Effector CD4-positive, alpha-beta T cell (primary cell): ENCODE data around the gene DSCAML1.
A peak's percentile ranks its signal among the peaks of the same experiment; 100 is the strongest.

Experiments used
- DNase-seq: peaks from one replicate; pipeline ENCODE4 v3.0.0-alpha.2; 2020

DSCAML1 gene

GRCh38 chr11:117603932-117604331 is 193.1 kb downstream of the DSCAML1 start:
- DNase-seq, result no peak

DNA sequence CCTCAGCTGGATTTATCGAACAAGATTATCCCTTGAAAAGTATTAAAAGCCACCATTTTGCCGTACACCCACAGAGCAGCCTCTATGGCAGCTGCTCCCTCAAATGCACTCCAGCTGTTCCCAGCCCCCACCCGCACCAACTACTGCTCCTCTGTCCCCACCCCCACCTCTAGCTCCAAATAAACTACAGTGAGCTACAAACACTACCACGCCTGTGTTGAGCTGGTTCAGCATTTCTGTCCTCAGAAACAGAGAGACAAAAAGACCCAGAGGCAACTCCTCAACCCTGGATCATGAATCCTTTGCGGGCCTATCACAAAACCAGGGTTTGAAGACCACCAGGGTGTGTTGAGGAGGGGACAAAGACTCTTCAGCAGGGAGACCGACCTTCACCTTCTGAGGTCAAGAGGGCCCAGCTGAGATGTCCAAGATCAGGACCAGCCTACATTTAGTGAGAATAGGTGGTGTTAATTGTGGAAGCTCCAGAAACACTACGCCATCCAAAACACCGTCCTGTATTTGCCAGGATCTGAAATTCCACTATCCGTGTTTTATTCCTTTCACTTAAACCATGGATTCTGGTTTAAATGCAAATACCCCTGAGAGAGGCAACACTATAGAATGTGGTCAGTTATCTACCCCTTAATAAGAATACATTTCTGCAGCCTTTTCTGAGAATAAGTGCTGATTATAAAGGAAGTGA is 195.9 kb downstream of the DSCAML1 start:
- no peak for DNase-seq

GRCh38 chr11:117600234-117600783 is 196.7 kb downstream of the DSCAML1 start:
- DNase-seq, result no peak

GRCh38 chr11:117597071-117597470 is 199.9 kb downstream of the DSCAML1 start:
- peak; percentile 11 for DNase-seq

DNA sequence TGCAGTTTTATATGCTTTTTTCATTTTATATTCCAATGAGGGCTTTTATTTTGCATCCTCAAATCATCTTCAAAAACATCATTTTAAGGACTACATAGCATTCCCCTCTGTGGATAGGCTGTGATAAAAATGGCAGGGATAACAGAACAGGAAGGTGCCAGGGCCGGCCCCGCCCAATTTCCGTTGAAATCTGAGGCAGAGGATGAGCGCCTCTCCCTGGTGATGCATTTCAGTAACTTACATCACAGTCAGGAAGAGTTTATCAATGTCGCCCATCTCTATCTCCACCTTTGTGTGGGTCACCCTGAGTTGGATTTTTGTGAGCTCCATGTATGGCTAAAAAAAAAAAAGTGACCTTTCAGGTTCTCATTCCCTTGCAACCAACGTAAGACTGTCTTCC is 201.6 kb downstream of the DSCAML1 start:
- DNase-seq, result no peak

DNA sequence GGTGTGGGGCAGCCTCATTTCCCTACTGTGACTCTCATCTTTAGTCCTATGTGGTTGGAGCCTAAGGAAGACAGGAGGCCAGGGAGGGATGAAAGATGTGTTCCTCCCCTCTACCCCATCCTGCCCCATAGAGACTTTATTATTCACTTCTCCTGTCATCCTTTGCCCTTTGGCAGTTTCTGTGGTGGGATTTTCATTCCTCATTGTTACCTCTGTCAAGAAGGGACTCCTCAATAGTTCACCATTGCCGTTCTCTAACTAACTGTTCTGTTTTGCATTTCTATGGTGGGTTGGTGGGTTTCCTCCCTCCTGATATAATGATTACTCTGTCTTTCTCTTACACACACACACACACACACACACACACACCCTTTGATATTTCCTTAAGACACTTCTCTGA is 202.3 kb downstream of the DSCAML1 start:
- no peak for DNase-seq

- DNase-seq, result no peak
Measured at GRCh38 chr11:117593065-117593464, 204.0 kb downstream of the DSCAML1 start.

DNA sequence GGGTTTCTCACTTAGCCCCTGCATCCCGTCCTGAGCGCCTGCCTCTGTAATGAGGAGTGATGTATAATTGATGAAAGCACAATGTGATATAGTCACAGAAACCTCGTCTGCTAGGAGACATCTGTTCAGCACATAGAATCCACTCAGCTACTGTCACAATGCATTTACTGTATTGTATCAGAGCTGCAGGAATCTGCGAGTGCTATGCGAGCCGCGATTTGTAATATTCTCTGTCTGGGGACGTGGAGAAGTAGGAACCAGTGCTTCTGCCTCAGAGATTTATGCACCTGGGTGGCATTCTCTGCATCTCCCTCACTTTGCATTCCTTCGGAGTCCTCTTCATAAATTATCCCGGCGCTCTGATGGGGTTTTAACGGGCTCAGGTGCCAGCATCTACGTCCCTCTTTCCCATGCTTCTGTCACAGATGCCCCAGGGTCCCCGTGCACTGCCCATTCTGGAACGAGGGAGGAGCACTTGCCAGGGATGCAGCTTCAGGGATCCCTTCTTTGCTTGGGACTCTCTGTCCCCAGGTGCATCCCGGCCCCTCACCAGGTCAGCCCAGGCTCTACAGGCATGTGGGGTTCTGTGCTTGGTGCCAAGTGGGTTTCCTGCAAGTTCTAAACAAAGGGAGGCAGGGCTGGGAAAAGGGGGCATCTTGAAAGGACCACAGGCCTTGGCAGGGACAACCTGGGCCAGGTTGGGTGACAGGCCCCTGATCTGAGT is 205.5 kb downstream of the DSCAML1 start:
- no peak for DNase-seq

- DNase-seq, result no peak
Measured at GRCh38 chr11:117589063-117589462, 208.0 kb downstream of the DSCAML1 start.

DNA sequence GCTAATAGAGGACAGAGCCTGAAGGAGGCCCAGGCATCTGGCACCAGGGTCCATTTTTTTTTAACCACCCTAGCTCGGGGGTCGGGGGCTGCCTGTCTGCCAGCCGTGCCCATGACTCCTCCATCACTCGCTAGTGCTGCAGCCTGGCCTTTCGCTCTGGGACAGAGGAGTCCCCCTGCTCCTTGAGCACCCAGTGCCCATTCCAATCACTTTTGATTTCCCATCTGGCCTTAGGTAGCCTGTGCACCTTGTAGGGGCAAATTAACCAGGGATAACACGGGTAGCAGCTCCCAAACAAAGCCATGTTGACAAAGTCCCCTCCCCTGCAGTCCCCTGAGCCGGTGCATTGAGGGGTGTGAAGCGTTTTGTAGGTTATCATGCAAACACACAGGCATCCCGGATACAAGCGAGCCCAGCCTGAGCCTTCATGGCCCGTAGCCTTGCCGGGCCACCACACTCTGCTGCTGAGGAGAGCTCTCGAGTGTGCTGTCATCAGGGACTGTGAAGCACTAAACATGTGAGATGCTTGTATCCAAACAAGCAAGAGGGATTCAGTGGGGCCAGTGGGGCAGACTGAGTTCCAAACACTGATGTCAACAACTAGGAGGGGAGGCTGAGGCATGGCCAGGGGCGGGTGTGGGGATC is 208.7 kb downstream of the DSCAML1 start:
- DNase-seq, result no peak

GRCh38 chr11:117587416-117587815 is 209.6 kb downstream of the DSCAML1 start:
- no peak for DNase-seq

- DNase-seq, result no peak
Measured at GRCh38 chr11:117586392-117586791, 210.6 kb downstream of the DSCAML1 start.

DNA sequence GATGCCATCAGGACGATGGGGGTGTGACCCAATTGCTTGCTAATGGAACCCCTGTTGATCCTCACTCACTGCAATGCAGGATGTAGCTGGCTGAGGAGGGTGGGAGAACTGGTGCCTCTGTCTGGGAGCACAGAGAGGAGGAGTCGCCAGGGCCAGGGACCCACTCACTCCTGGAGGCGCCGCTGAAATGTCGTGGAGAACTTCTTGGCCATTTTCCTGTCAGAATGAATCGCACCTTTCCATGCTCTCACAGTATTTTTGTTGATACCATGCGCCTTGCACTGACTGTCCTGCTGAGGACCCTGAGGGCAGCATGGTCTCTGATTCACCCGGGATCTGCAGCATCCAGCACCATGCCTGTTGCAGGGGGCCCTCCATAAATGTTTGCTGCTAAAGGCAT is 211.4 kb downstream of the DSCAML1 start:
- no peak for DNase-seq

GRCh38 chr11:117584056-117584830 is 212.8 kb downstream of the DSCAML1 start:
- no peak for DNase-seq

DNA sequence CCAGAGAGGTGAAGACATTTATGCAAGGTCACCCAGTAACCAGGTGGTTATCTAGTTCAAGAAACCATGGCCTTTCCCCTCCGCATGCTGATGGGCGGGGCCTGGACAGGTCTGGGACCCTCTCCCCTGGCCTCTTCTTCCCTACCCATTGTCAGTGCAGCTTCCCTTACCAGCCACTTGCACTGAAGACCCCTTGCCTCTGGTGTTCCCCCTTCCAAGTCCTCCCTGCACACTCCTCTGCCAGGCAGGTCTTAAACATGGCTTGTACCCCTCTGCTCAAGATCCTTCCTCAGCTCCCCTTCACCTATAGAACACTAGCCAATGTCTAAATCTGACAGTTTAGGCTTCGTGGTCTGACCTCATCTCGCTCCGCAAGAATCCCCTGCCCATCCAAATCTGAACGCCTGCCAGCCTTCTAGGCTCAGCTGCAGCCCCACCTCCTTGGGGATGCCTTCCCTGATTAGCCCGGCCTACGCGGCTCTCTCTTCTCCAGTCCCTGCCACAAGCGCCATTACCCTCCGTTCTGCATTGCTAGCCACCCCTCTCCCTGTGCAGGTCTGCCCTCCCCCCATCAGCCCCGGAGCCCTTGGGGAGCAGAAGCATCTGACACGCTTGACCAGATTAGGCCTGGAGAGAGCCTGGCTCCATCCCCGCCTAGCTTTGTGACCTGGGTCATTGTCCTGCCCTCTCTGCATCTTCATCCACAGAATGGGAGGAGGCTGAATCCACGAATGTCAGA is 213.8 kb downstream of the DSCAML1 start:
- DNase-seq, result no peak

DNA sequence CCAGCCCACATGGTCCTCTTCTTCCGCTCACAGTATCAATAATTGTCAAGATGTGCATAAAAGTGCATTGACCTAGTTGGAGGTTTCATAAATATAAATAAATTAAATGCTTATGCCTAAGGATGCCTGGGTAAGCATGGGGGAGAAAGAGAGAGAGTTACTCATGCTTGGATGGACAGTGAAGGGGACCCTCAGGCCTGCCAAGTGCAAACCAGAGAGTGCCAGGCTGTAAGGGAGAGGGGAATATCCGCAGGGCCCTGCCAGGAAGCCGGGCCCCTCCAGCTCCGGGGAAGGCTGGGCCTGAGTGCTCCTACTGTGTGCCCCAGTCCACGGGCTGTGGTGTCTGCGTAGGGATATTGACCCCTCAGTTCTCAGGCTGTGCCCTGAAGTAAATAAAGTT is 214.6 kb downstream of the DSCAML1 start:
- DNase-seq, result no peak

DNA sequence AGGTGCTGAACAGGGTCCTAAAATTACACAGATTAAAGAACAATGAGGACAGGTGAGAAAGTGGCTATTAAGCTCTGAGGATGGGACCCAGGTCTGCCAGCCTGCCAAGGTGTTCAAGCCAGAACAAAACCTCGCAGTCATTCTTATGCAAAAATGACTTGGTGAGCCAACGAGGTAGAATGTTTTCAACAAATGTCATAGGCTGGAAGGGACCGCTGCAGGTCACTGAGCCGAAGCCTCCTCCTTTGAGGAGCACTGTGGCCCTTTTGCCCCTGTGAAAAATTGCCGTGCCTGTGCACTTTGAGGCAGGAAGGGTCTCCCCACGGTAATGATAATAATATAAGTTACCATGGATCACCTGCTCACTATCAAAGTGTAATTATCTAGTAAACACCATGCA is 216.2 kb downstream of the DSCAML1 start:
- DNase-seq, result no peak

DNA sequence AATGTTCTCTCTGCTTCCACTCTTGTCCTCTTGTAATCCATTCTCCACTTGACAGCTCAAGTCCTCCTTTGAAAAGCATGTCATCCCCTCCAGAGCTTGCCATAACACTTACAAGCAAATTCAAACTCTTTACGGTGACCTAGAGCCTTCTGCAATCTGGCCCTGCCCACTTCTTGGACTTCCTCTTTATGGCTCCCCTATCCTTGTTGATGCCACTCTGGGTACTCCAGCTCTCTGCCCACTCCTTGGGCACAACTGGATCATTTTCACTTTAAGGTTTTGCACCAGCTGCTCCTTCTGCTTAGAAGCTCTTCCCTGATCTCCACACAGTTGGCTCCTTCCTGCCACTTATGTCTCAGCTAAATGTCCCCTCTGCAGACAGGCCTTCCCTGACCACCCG is 217.9 kb downstream of the DSCAML1 start:
- DNase-seq, result no peak

- DNase-seq, result no peak
Measured at GRCh38 chr11:117575856-117576255, 221.2 kb downstream of the DSCAML1 start.

DNA sequence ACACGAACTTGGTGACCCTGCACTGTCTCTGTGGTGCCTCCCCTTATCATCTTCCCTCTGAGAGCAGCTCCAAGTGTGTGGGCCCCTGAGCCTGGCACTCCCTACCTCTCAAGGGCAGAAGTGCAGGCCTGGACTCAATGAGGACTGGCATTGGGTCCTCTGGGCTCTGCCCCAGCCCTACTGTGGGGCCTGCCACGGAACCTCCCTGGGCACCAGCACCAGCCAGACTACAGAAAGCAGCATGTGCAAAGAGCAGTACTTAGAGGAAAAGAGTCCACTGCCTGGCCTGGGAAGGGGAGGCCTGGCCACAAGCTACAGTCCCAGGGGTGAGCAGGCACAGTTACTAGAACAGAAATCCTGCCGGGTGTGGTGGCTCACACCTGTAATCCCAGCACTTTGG is 222.5 kb downstream of the DSCAML1 start:
- no peak for DNase-seq

DNA sequence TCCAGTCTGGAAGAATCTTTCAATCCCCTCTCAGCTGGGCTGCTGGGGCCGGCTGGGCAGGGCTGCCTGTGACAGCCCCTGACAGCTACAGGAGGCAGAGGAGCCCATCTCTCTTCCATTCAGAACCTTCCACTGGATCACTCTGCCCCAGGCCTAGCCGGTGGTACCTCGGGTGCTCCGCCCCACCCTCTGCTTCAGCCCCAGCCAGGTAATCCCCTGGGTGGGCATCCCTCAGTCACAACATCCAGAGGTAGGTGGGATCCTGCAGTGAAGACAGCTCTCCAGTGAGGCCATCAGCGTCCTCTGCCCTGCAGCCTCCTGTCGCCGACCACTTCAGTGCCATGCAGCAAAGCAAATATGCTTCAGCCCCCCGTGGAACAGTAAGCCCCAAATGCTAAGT is 223.7 kb downstream of the DSCAML1 start:
- no peak for DNase-seq

- DNase-seq, result no peak
Measured at GRCh38 chr11:117572671-117573070, 224.3 kb downstream of the DSCAML1 start.
